ENCODE measurements around the gene POU3F1. TPM values are rescaled to one million over a fixed set of nuclear protein-coding genes. Genes with fewer than 3 reads are reported as not detected.

POU3F1 gene
- total RNA-seq, 4 donors from 2014 or later: 2.1 to 4.5 (median 2.8) TPM

- Histone ChIP-seq H3K27ac (peak overlapping the region; percentile 73 to 93 (median 87)), H3K27me3 (no peaks in the 10 kb centered on the region), H3K4me3 (peak overlapping the region in 3 of 4 donors; percentile 60 to 85 (median 83)), H3K9me3 (no peaks in the 10 kb centered on the region), H3K36me3 (no peaks in the 10 kb centered on the region), H3K4me1 (peaks cover 17 to 49% (median 25%) of the 10 kb centered on the region in 3 donors)
- WGBS, 2 donors: 65 to 69% methylated on average over 4 to 9 of the region's 12 CpGs
- no peak for TF ChIP-seq CTCF (IDR thresholded peaks at IDR 0.05)
- TF ChIP-seq POLR2A (IDR thresholded peaks at IDR 0.05): no peak
- DNase-seq: no peak
- intact Hi-C loops (cut with DNase I): no loop called here
Observed at GRCh38 chr1:38006008-38006828, 40.4 kb downstream of the POU3F1 start.

GRCh38 chr1:38005195-38006007 is 41.2 kb downstream of the POU3F1 start, which contains the start of gene FHL3:
FHL3 (minus strand) TSS chr1:38005514; CDS start chr1:37999412, 6,102 bp downstream.
- peaks cover 23 to 57% (median 33%) of the 10 kb centered on the region in 3 donors for H3K4me1 ChIP-seq
- DNase-seq: no peak
- H3K4me3 ChIP-seq: peak within 1 kb of the TSS; percentile 56 to 85 (median 72)
- peak within 1 kb of the TSS; percentile 73 to 93 (median 87) for H3K27ac ChIP-seq
- H3K9me3 ChIP-seq: no peaks in the 10 kb centered on the region
- intact Hi-C loops (cut with DNase I): no loop called here
- WGBS, 2 donors: 48 to 54% methylated on average over 2 to 4 of the region's 83 CpGs
- no peaks in the 10 kb centered on the region for H3K27me3 ChIP-seq
- H3K36me3 ChIP-seq: no peaks in the 10 kb centered on the region
- TF ChIP-seq POLR2A (IDR thresholded peaks at IDR 0.05) (peak in 2 of 4 donors; percentile 47 to 58), CTCF (IDR thresholded peaks at IDR 0.05) (no peak)

GRCh38 chr1:38004284-38005108 is 42.1 kb downstream of the POU3F1 start:
- intact Hi-C loops (cut with DNase I): no loop called here
- H3K4me1 ChIP-seq: peaks cover 32 to 66% (median 42%) of the 10 kb centered on the region in 3 donors
- H3K36me3 ChIP-seq: no peaks in the 10 kb centered on the region
- DNase-seq: no peak
- H3K27me3 ChIP-seq: no peaks in the 10 kb centered on the region
- H3K27ac ChIP-seq: peak overlapping the region; percentile 73 to 93 (median 87)
- TF ChIP-seq POLR2A (IDR thresholded peaks at IDR 0.05) (no peak), CTCF (IDR thresholded peaks at IDR 0.05) (no peak)
- WGBS, 2 donors: 2 to 3% methylated on average over 19 to 25 of the region's 26 CpGs
- H3K9me3 ChIP-seq: no peaks in the 10 kb centered on the region
- peak overlapping the region; percentile 56 to 85 (median 72) for H3K4me3 ChIP-seq

DNA sequence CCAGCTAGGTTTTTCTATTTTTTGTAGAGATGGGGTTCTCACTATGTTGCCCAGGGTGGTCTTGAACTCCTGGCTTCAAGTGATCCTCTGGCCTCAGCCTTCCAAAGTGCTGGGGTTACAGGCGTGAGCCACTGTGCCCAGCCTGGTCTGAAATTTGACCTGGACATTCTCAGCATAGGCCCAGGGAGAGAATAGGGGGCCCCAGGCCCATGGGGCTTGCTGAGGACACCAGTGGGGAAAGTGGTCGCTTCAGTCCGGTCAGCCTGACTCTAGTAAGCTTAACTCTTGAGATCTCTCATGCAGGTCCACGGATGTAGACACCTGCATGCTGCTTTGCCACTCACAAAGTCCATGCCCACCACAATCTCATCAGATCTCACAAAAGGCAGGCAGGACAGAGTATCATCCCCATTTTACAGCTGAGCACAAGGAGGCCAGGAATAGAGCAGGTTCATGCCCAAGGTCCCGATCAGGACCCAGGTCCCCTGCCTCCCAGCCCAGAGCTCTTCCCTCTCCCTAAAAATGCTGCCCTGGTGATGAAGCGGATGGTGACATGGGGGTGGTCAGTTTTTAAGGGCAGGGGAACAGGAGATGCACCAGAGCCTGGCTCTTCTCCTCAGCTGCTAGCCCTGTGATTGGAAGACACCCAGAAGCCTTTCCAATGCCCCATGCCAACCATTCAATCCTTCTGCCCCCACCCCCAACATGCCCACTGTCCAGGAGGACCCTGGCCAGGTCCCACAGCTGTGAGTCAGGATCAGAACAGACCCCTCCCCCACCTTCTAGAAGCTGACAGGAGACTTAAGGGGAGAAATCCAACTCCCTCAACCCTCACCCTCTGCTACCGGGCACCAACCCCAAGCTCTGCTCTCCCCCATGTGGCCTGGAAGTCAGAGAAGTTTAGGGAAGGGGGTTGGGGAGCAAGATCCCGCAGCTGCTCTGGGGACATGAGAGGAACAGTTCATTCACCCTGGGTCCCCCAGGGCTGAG is 43.0 kb downstream of the POU3F1 start:
- Histone ChIP-seq H3K36me3 (peaks cover 0 to 6% (median 0%) of the 10 kb centered on the region in 3 donors), H3K27ac (peak overlapping the region; percentile 73 to 93 (median 87)), H3K4me3 (peak overlapping the region; percentile 56 to 85 (median 72)), H3K9me3 (no peaks in the 10 kb centered on the region), H3K27me3 (no peaks in the 10 kb centered on the region), H3K4me1 (peaks cover 39 to 76% (median 52%) of the 10 kb centered on the region in 3 donors)
- no peak for DNase-seq
- TF ChIP-seq CTCF (IDR thresholded peaks at IDR 0.05): no peak
- TF ChIP-seq POLR2A (IDR thresholded peaks at IDR 0.05): no peak
- 66 to 69% methylated on average over 3 to 8 of the region's 8 CpGs for WGBS, 2 donors
- intact Hi-C loops (cut with DNase I): no loop called here

Measured in esophagus squamous epithelium (tissue), 5 donors.